ENCODE measurements around the gene ZNF93. TPM values are rescaled to one million over a fixed set of nuclear protein-coding genes. Genes with fewer than 3 reads are reported as not detected.

Gene ZNF93
- total and polyA plus RNA-seq, 9 of the 15 experiments (the other 6 are each of a cell fraction or from before 2014, with no cell fraction given), result 11.1 to 26.3 (median 17.1) TPM

GRCh38 chr19:19900729-19901444 lies at the start of gene ZNF93 (continued):
- TF ChIP-seq ZNF184 (CRISPR knock-in tag; IDR thresholded peaks at IDR 0.05) (no peak), FOXK2 (conservative IDR thresholded peaks at IDR 0.05 in 1 of 2, IDR thresholded peaks at IDR 0.05 in 1 of 2; ENCODE audit: low read depth in 2 of 2) (peak; percentile 57 to 62; a peak in 3 of 4 replicates), NFRKB (IDR thresholded peaks at IDR 0.05; ENCODE audit: low read depth) (peak; percentile 73; the same call in 1 of the 2 replicates), SP1 (CRISPR knock-in tag; IDR thresholded peaks at IDR 0.05) (no peak), XRCC3 (IDR thresholded peaks at IDR 0.05) (no peak), JUND (IDR thresholded peaks at IDR 0.05; ENCODE audit: borderline replicate concordance, low read depth, low read length) (peak; percentile 11; the same call in 1 of the 2 replicates), JUND (tag; IDR thresholded peaks at IDR 0.05; ENCODE audit: borderline replicate concordance, low read depth, low read length) (no peak), MBD2 (IDR thresholded peaks at IDR 0.05; ENCODE audit: borderline replicate concordance, low read depth) (peak; percentile 85), LARP7 (IDR thresholded peaks at IDR 0.05) (no peak), MTA3 (IDR thresholded peaks at IDR 0.05; ENCODE audit: borderline replicate concordance) (peak; percentile 23; the same call in 1 of the 2 replicates), ZNF551 (CRISPR knock-in tag; IDR thresholded peaks at IDR 0.05) (no peak), USF1 (CRISPR knock-in tag; IDR thresholded peaks at IDR 0.05) (peak; percentile 89), YY1 (IDR thresholded peaks at IDR 0.05; ENCODE audit: borderline replicate concordance in 1 of 3, control insufficient read depth in 1 of 3, extremely low read depth in 1 of 3, insufficient read depth in 3 of 3, insufficient read length in 1 of 3, insufficient replicate concordance in 2 of 3, low read depth in 1 of 3, low read length in 2 of 3) (peak; percentile 36 to 90 (median 70)), NEUROD1 (IDR thresholded peaks at IDR 0.05; ENCODE audit: borderline replicate concordance, low read depth, low read length, partially characterized antibody) (peak; percentile 53), TBP (optimal IDR thresholded peaks at IDR 0.05; ENCODE audit: low read depth, low read length) (peak; percentile 83), GABPB2 (CRISPR knock-in tag; conservative IDR thresholded peaks at IDR 0.05) (no peak), EP400 (IDR thresholded peaks at IDR 0.05) (peak; percentile 29; the same call in 1 of the 2 replicates), ZNF24 (IDR thresholded peaks at IDR 0.05) (0 out of 2 replicates have a peak, but pooled peaks have one; percentile 18), ZBTB9 (CRISPR knock-in tag; IDR thresholded peaks at IDR 0.05) (peak; percentile 22; the same call in 1 of the 2 replicates), SMARCA4 (IDR thresholded peaks at IDR 0.05) (no peak), STAT5B (CRISPR knock-in tag; IDR thresholded peaks at IDR 0.05) (no peak), KLF6 (CRISPR knock-in tag; IDR thresholded peaks at IDR 0.05; ENCODE audit: borderline replicate concordance) (no peak), MECOM (CRISPR knock-in tag; IDR thresholded peaks at IDR 0.05) (no peak), FOS (IDR thresholded peaks at IDR 0.05; ENCODE audit: extremely low read depth, insufficient read length) (peak; percentile 87), CHD1 (IDR thresholded peaks at IDR 0.05; ENCODE audit: low read length) (peak; percentile 81), ZBTB17 (CRISPR knock-in tag; IDR thresholded peaks at IDR 0.05) (0 out of 2 replicates have a peak, but pooled peaks have one; percentile 9), MYC (IDR thresholded peaks at IDR 0.05; ENCODE audit: low read depth, low read length) (0 out of 2 replicates have a peak, but pooled peaks have one; percentile 28), MYC (CRISPR knock-in tag; IDR thresholded peaks at IDR 0.05; ENCODE audit: borderline replicate concordance, low read depth) (no peak)

Data from K562 (cell line).